ENCODE measurements around the gene CACNB4.

The CACNB4 gene

DNA sequence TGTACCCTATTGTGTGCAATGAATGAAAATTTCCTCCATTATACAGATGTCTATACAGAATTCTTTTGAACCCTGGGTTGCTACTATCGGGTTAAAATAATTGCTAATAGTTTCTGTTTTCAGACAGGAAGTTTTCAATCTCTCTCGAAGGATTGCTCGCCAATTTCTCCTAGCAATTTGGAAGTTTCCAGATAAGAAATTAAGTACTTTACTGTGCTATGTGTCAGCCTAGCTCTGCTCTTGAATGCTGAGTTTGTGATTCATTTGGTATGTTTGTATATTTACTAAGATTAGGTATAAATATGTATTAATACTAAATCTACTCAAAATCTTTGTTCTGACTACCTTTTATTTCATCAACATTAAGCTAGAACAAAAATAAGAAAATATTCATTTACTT lies 196.0 kb downstream of the CACNB4 start:
- DNase-seq (ENCODE audit: extremely low read depth, low read depth): no peak
- no peak for TF ChIP-seq CTCF (IDR thresholded peaks at IDR 0.05; ENCODE audit: low read depth, low read length, missing control alignments)
- H3K4me3 ChIP-seq (replicated peaks; ENCODE audit: low read depth, low read length): no peak overlapping the region

- H3K4me3 ChIP-seq (replicated peaks; ENCODE audit: low read depth, low read length): no peak overlapping the region
- no peak for DNase-seq (ENCODE audit: extremely low read depth, low read depth)
- TF ChIP-seq CTCF (IDR thresholded peaks at IDR 0.05; ENCODE audit: low read depth, low read length, missing control alignments): no peak
Measured at GRCh38 chr2:151900331-151900730, 198.5 kb downstream of the CACNB4 start.

GRCh38 chr2:151899156-151899555 lies 199.7 kb downstream of the CACNB4 start:
- H3K4me3 ChIP-seq (replicated peaks; ENCODE audit: low read depth, low read length): no peak overlapping the region
- no peak for DNase-seq (ENCODE audit: extremely low read depth, low read depth)
- TF ChIP-seq CTCF (IDR thresholded peaks at IDR 0.05; ENCODE audit: low read depth, low read length, missing control alignments): no peak

- no peak overlapping the region for H3K4me3 ChIP-seq (replicated peaks; ENCODE audit: low read depth, low read length)
- DNase-seq (ENCODE audit: extremely low read depth, low read depth): no peak
- no peak for TF ChIP-seq CTCF (IDR thresholded peaks at IDR 0.05; ENCODE audit: low read depth, low read length, missing control alignments)
Measured at GRCh38 chr2:151891566-151892194, 207.2 kb downstream of the CACNB4 start.

DNA sequence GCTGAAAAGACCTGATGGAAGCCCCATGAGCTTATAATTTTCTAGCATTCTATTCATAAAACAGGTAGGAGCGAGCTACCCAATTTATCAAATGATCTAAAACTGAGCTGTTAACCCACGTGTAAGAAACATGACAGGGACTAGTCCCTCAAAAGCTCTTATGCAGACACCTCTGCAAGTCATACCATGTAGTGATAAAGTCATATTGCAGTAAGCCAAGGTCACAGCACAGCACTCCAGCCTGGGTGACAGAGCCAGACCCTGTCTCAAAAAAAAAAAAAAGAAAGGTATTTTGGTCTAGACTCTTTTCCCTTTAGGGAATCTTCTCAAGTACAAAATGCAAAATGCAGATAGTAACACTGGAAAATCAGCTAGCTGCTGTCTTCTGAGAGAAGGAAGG lies 211.7 kb downstream of the CACNB4 start:
- no peak for DNase-seq (ENCODE audit: extremely low read depth, low read depth)
- H3K4me3 ChIP-seq (replicated peaks; ENCODE audit: low read depth, low read length): no peak overlapping the region
- no peak for TF ChIP-seq CTCF (IDR thresholded peaks at IDR 0.05; ENCODE audit: low read depth, low read length, missing control alignments)

DNA sequence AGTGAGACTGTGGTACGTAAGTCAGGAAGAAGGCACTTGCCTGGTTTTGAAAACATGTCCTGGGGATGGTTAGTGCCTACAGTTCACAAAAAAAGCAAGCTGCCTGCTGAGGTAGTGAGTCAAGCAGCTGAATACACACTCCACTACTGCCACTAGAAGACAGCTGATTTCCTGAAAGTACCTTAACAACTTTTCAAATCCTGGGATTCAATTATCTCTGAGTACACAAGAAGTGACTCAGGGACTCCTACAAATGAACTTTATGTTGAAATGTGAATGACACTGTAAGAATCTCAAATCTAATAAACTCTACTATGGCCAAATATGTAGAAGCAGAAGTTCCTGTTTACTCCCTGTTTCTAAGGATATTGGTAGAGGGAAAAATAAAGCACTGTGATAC lies 212.6 kb downstream of the CACNB4 start:
- no peak for TF ChIP-seq CTCF (IDR thresholded peaks at IDR 0.05; ENCODE audit: low read depth, low read length, missing control alignments)
- H3K4me3 ChIP-seq (replicated peaks; ENCODE audit: low read depth, low read length): no peak overlapping the region
- DNase-seq (ENCODE audit: extremely low read depth, low read depth): no peak
